K562 (cell line): Measurements from ENCODE around the gene SLC6A16.

ENCODE experiments used
- GTF2E2 ChIP-seq: fragments of 200-800 bp; sonication (Bioruptor generic); IDR thresholded peaks from 2 replicates; pipeline ENCODE4 v1.6.1; 2016; ENCODE audit warnings: missing genetic modification characterization, missing compliant biosample characterization
- HCFC1 ChIP-seq: IDR thresholded peaks from 2 replicates; pipeline ENCODE4 v1.6.1; 2012; ENCODE audit warnings: low read depth, low read length, improper control_type of control experiment
- HDGF ChIP-seq: fragments of 450-650 bp; IDR thresholded peaks from 2 replicates; pipeline ENCODE4 v1.6.1; 2016
- JUN ChIP-seq, 2 experiments: sonication (generic) in 1 of 2; formaldehyde crosslinking in 1 of 2; IDR thresholded peaks; 2 replicates each; pipeline versions ENCODE4 v1.6.1 to v1.8.0; 2012 to 2022; ENCODE audit warnings: borderline replicate concordance in 2 of 2, mild to moderate bottlenecking in 2 of 2, improper control_type of control experiment in 1 of 2, low read depth in 1 of 2, low read length in 1 of 2, missing genetic modification reagents in 1 of 2
- MAFF ChIP-seq: IDR thresholded peaks from 2 replicates; pipeline ENCODE4 v1.6.1; 2012; ENCODE audit warnings: low read length, improper control_type of control experiment
- MXI1 ChIP-seq: IDR thresholded peaks from 2 replicates; pipeline ENCODE4 v1.6.1; 2011; ENCODE audit warnings: low read depth, mild to moderate bottlenecking, improper control_type of control experiment, low read length
- POLR2A ChIP-seq: fragments of 450-650 bp; conservative IDR thresholded peaks from 2 replicates; pipeline ENCODE4 v1.6.1; 2016
- SP1 ChIP-seq: sonication (generic); formaldehyde crosslinking; IDR thresholded peaks from 2 replicates; pipeline ENCODE4 v1.8.1; 2022; ENCODE audit warnings: mild to moderate bottlenecking, missing genetic modification reagents
- TBP ChIP-seq: optimal IDR thresholded peaks from 2 replicates; pipeline ENCODE3; 2011; ENCODE audit warnings: low read depth, low read length, improper control_type of control experiment
- TOE1 ChIP-seq, 2 experiments: fragments of 450-650 bp in 1 of 2; sonication (generic) in 1 of 2; formaldehyde crosslinking in 1 of 2; IDR thresholded peaks; 2 replicates each; pipeline versions ENCODE4 v1.7.1 to v1.8.0; 2016 to 2022; ENCODE audit warnings: borderline replicate concordance in 2 of 2, mild to moderate bottlenecking in 2 of 2, antibody characterized with exemption in 1 of 2, inconsistent platforms in 1 of 2, low read depth in 1 of 2, missing genetic modification reagents in 1 of 2, moderate library complexity in 1 of 2
- TF ChIP-seq, protein P1 (sequence below): fragments of 250-450 bp; sonication (Bioruptor Pico); IDR thresholded peaks from 2 replicates; pipeline ENCODE4 v1.5.1; 2021; ENCODE audit warnings: mild to moderate bottlenecking
- TF ChIP-seq, protein P2 (sequence below), 3 experiments: IDR thresholded peaks in 2 of 3; conservative IDR thresholded peaks in 1 of 3; 2 replicates each; pipeline ENCODE4 v1.5.1; 2011 to 2012; ENCODE audit warnings: low read length in 3 of 3, mild to moderate bottlenecking in 3 of 3, control low read depth in 2 of 3, improper control_type of control experiment in 1 of 3, inconsistent platforms in 1 of 3, low read depth in 1 of 3, mixed read lengths in 1 of 3, moderate library complexity in 1 of 3; ENCODE audit not compliant: insufficient read depth in 2 of 3
- TF ChIP-seq, protein P3 (sequence below): sonication (generic); formaldehyde crosslinking; IDR thresholded peaks from 2 replicates; pipeline ENCODE4 v1.8.0; 2022; ENCODE audit warnings: mild to moderate bottlenecking, low read depth, missing genetic modification reagents

DNA sequence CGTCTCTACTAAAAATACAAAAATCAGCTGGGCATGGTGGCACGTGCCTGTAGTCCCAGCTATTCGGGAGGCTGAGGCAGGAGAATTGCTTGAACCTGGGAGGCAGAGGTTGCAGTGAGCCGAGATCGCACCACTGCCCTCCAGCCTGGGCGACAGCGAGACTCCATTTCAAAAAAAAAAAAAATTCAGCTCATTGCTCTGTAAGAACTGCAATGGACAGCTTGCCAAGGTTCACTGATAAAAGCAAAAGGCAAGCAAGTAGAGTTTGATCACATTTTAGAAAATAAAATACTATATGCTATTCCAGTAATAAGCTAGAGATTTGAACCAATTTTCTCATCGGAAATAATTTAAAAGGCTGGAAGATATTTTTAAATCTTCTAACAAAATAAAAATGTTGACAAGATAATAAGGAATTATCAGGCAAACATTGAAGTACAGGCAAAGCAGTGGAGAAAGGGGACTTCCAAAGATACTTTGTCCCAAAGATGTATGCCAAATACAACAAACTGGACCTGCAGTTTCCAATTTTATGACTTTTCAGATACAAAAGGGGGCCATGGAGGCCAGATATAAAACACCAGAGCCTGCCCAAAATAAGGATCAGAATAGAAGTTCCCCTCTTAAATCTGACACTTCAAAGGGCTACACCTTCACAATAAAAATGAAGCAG is 29.6 kb downstream of the SLC6A16 start:
- no peak for TF ChIP-seq TBP
- TF ChIP-seq JUN (IDR thresholded peaks at IDR 0.05; ENCODE audit: borderline replicate concordance, low read depth, low read length), result no peak
- no peak for TF ChIP-seq JUN (CRISPR knock-in tag; IDR thresholded peaks at IDR 0.05; ENCODE audit: borderline replicate concordance)
- TF ChIP-seq, protein P1, sequence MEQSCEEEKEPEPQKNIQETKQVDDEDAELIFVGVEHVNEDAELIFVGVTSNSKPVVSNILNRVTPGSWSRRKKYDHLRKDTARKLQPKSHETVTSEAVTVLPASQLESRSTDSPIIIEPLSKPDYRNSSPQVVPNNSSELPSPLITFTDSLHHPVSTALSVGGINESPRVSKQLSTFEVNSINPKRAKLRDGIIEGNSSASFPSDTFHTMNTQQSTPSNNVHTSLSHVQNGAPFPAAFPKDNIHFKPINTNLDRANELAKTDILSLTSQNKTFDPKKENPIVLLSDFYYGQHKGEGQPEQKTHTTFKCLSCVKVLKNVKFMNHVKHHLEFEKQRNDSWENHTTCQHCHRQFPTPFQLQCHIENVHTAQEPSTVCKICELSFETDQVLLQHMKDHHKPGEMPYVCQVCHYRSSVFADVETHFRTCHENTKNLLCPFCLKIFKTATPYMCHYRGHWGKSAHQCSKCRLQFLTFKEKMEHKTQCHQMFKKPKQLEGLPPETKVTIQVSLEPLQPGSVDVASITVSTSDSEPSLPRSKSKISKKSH, result no peak
- TF ChIP-seq, protein P2, sequence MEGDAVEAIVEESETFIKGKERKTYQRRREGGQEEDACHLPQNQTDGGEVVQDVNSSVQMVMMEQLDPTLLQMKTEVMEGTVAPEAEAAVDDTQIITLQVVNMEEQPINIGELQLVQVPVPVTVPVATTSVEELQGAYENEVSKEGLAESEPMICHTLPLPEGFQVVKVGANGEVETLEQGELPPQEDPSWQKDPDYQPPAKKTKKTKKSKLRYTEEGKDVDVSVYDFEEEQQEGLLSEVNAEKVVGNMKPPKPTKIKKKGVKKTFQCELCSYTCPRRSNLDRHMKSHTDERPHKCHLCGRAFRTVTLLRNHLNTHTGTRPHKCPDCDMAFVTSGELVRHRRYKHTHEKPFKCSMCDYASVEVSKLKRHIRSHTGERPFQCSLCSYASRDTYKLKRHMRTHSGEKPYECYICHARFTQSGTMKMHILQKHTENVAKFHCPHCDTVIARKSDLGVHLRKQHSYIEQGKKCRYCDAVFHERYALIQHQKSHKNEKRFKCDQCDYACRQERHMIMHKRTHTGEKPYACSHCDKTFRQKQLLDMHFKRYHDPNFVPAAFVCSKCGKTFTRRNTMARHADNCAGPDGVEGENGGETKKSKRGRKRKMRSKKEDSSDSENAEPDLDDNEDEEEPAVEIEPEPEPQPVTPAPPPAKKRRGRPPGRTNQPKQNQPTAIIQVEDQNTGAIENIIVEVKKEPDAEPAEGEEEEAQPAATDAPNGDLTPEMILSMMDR (IDR thresholded peaks at IDR 0.05 in 2 of 3, conservative IDR thresholded peaks at IDR 0.05 in 1 of 3; ENCODE audit: insufficient read depth in 2 of 3, low read depth in 1 of 3, low read length in 3 of 3), result no peak
- no peak for TF ChIP-seq MXI1
- TF ChIP-seq, protein P3, sequence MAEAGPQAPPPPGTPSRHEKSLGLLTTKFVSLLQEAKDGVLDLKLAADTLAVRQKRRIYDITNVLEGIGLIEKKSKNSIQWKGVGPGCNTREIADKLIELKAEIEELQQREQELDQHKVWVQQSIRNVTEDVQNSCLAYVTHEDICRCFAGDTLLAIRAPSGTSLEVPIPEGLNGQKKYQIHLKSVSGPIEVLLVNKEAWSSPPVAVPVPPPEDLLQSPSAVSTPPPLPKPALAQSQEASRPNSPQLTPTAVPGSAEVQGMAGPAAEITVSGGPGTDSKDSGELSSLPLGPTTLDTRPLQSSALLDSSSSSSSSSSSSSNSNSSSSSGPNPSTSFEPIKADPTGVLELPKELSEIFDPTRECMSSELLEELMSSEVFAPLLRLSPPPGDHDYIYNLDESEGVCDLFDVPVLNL (CRISPR knock-in tag), result no peak
- TF ChIP-seq HDGF, result no peak
- TF ChIP-seq GTF2E2 (tag), result no peak
- no peak for TF ChIP-seq SP1 (CRISPR knock-in tag)
- no peak for TF ChIP-seq TOE1 (IDR thresholded peaks at IDR 0.05; ENCODE audit: borderline replicate concordance)
- TF ChIP-seq TOE1 (CRISPR knock-in tag; IDR thresholded peaks at IDR 0.05; ENCODE audit: borderline replicate concordance, low read depth), result no peak
- no peak for TF ChIP-seq MAFF
- TF ChIP-seq POLR2A, result no peak
- TF ChIP-seq HCFC1, result no peak
